Common myeloid progenitor, CD34-positive (primary cell): ENCODE measurements around the gene CEP85L.
A peak's percentile ranks its signal among the peaks of the same experiment; 100 is the strongest.

Experiments used
- CTCF ChIA-PET: fragments of 350-600 bp; sonication (Branson Sonifier 250); formaldehyde crosslinking; loops from one replicate; lab custom pipeline; 2021; ENCODE audit warnings: antibody characterized with exemption; lab: Charles Lee
- POLR2A ChIA-PET: fragments of 350-600 bp; sonication (Branson Sonifier 250); formaldehyde crosslinking; loops from one replicate; lab custom pipeline; 2021; ENCODE audit warnings: antibody characterized with exemption; lab: Charles Lee
- DNase-seq, 3 donors: peaks; one replicate each; pipeline versions ENCODE4 v3.0.0 to v3.0.0-alpha.2; 2013
- H3K27ac ChIP-seq, 2 experiments: 1 replicate in 1 of 2; 2 replicates in 1 of 2; pipeline ENCODE4 v1.7.0; 2013; ENCODE audit warnings: inconsistent platforms in 2 of 2, low read length in 2 of 2, mild to moderate bottlenecking in 2 of 2, low read depth in 1 of 2, moderate library complexity in 1 of 2; ENCODE audit not compliant: severe bottlenecking in 2 of 2, insufficient read depth in 1 of 2, poor library complexity in 1 of 2
- H3K27me3 ChIP-seq, 5 experiments: replicated peaks in 2 of 5; 1 replicate in 3 of 5; 2 replicates in 2 of 5; pipeline versions ENCODE4 v1.6.1 to v1.7.0; 2013; ENCODE audit warnings: low read length in 4 of 5, mild to moderate bottlenecking in 2 of 5, moderate library complexity in 2 of 5, inconsistent platforms in 1 of 5; ENCODE audit not compliant: insufficient read depth in 5 of 5, control insufficient read depth in 4 of 5
- H3K36me3 ChIP-seq, 4 experiments: 1 replicate in 2 of 4; 2 replicates in 2 of 4; pipeline versions ENCODE4 v1.6.1 to v1.7.0; 2013; ENCODE audit warnings: low read length in 3 of 4, control low read depth in 1 of 4, mild to moderate bottlenecking in 1 of 4; ENCODE audit not compliant: control insufficient read depth in 4 of 4, insufficient read depth in 4 of 4
- H3K4me1 ChIP-seq, 4 experiments: 1 replicate in 3 of 4; 2 replicates in 1 of 4; pipeline versions ENCODE4 v1.6.1 to v1.7.1; 2013; ENCODE audit warnings: low read length in 3 of 4, mild to moderate bottlenecking in 3 of 4, control low read depth in 1 of 4, inconsistent platforms in 1 of 4, moderate library complexity in 1 of 4; ENCODE audit not compliant: control insufficient read depth in 4 of 4, insufficient read depth in 4 of 4; ENCODE audit errors: control extremely low read depth in 1 of 4
- H3K4me3 ChIP-seq, 7 experiments: 1 replicate in 4 of 7; 2 replicates in 3 of 7; pipeline versions ENCODE4 v1.5.1 to v1.7.0; 2013; ENCODE audit warnings: mild to moderate bottlenecking in 7 of 7, low read length in 6 of 7, moderate library complexity in 6 of 7, inconsistent platforms in 2 of 7, low read depth in 2 of 7, control low read depth in 1 of 7; ENCODE audit not compliant: insufficient read depth in 4 of 7, control insufficient read depth in 1 of 7; ENCODE audit errors: extremely low read depth in 1 of 7
- H3K9me3 ChIP-seq, 5 experiments: 1 replicate in 4 of 5; 2 replicates in 1 of 5; pipeline versions ENCODE4 v1.6.1 to v1.7.1; 2013; ENCODE audit warnings: low read length in 4 of 5, mild to moderate bottlenecking in 2 of 5, inconsistent platforms in 1 of 5, low read depth in 1 of 5, moderate library complexity in 1 of 5; ENCODE audit not compliant: control insufficient read depth in 4 of 5, insufficient read depth in 2 of 5; ENCODE audit errors: control extremely low read depth in 1 of 5
- WGBS: methylation state at CpG from one replicate; pipeline ENCODE4 v1.1.5; 2013; ENCODE audit not compliant: insufficient coverage; 5-methylcytosine and 5-hydroxymethylcytosine counted together

CEP85L gene

DNA sequence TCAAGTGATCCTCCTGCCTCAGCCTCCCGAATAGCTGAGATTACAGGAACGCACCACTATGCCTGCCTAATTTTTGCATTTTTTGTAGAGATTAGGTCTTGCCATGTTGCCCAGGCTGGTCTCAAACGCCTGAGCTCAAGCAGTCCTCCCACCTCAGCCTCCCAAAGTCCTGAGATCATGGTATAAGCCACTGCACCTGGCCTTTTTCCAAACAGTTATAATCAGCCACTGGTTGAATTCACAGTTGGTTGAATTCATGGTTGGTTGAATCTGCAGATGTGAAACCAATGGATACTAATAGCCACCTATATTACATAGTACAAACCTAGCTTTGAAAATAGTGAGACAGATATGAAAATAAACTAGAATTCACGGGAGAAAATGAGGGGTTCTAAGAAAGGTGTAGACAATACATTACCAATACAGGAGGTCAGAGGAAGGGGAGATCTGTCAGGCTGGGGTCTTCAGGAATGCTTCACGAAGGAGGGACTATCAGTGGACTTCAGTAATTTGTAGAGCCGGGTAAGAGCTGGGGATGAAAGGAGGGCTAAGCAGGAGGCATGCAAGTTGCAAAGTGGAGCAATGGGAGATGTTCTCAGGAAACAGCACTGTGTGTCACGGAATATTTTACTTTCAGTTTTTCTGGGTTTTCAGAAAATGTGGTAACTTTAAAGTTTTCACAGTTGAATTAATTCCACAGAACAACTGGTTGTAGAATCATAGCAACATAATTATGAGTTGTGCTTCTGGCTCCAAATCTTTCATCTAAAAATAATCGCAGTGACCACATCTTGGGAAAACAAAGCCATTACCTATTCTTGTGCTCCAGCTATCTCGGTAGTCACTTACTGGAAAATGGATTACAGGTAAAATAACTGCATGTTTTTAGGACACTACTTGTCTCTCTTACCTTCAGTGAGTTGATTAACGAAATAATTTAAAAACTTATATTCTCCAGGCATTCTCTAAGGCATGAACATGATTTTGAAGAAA, 12.9 kb upstream of the CEP85L start:
- peaks cover 0 to 9% (median 0%) of the 10 kb centered on the region in 4 experiments for H3K4me1 ChIP-seq
- DNase-seq: no peak
- 94% methylated on average over 7 of the region's 10 CpGs for WGBS
- H3K9me3 ChIP-seq: no peaks in the 10 kb centered on the region
- peak overlapping the region in 3 of 7 experiments; percentile 14 to 40 (median 21) for H3K4me3 ChIP-seq
- peaks cover 0 to 5% (median 0%) of the 10 kb centered on the region in 4 experiments for H3K36me3 ChIP-seq
- ChIA-PET CTCF (no interaction called here), POLR2A (no interaction called here)
- no peaks in the 10 kb centered on the region for H3K27me3 ChIP-seq
- no peak overlapping the region for H3K27ac ChIP-seq

- H3K27ac ChIP-seq: no peak overlapping the region
- ChIA-PET POLR2A (no interaction called here), CTCF (no interaction called here)
- no peak overlapping the region for H3K4me3 ChIP-seq
- H3K9me3 ChIP-seq: no peaks in the 10 kb centered on the region
- H3K4me1 ChIP-seq: peaks cover 0 to 6% (median 2%) of the 10 kb centered on the region in 4 experiments
- peaks cover 0 to 5% (median 0%) of the 10 kb centered on the region in 4 experiments for H3K36me3 ChIP-seq
- WGBS: 100% methylated on average over 2 of the region's 3 CpGs
- H3K27me3 ChIP-seq: no peaks in the 10 kb centered on the region
- no peak for DNase-seq
Observed at GRCh38 chr6:118661831-118662230, 10.4 kb upstream of the CEP85L start.

GRCh38 chr6:118660218-118660569, 8.8 kb upstream of the CEP85L start:
- DNase-seq: peak; percentile 25 to 47 (median 42)
- H3K36me3 ChIP-seq: peaks cover 0 to 5% (median 0%) of the 10 kb centered on the region in 4 experiments
- no peaks in the 10 kb centered on the region for H3K9me3 ChIP-seq
- no peak overlapping the region for H3K27ac ChIP-seq
- ChIA-PET POLR2A (no interaction called here), CTCF (no interaction called here)
- no peaks in the 10 kb centered on the region for H3K27me3 ChIP-seq
- H3K4me1 ChIP-seq: peaks cover 0 to 12% (median 2%) of the 10 kb centered on the region in 4 experiments
- H3K4me3 ChIP-seq: no peak overlapping the region

DNA sequence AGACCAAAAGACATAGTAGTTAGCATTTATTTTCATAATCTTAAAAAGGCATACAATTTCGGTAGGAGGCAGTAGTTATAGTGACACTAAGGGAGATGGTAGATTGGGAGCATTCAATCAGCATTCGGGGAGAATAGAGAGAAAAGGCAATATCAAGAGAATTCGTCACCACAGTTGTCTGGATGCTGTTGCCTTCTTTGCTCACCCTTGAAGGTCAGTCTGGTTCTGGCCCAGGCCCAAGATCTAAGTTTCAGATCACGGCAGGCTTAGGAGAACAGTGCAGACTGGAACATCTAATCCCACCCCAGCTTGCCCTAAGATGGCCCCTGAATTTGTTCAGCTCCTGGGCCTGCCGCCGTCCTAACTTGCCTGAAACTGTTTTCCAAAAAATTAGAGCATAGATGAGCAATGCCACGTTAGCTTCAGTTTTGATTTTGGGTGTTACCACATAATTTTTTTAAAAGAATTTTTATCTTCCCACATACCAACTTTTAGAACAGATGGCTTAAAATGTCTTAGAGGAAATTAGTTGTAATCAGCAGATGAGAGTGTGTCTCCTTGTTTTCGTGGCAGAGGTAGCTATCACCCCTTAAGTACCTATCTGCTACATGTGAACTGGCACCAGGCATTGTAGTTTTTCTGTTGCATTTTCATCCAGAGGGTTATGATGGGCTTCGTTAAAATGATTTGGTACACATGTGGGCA, 8.3 kb upstream of the CEP85L start:
- H3K27ac ChIP-seq: no peak overlapping the region
- ChIA-PET CTCF (no interaction called here), POLR2A (interaction anchor here (0.8 kb wide), 1 partner anchor 9 kb away, joined by 3 read pairs; no protein-coding TSS in a partner anchor)
- peaks cover 0 to 5% (median 0%) of the 10 kb centered on the region in 4 experiments for H3K36me3 ChIP-seq
- peaks cover 0 to 12% (median 2%) of the 10 kb centered on the region in 4 experiments for H3K4me1 ChIP-seq
- no peak overlapping the region for H3K4me3 ChIP-seq
- H3K9me3 ChIP-seq: no peaks in the 10 kb centered on the region
- DNase-seq: peak in 1 of 3 donors; percentile 16
- H3K27me3 ChIP-seq: no peaks in the 10 kb centered on the region
- WGBS: 83% methylated on average over 7 of the region's 9 CpGs

DNA sequence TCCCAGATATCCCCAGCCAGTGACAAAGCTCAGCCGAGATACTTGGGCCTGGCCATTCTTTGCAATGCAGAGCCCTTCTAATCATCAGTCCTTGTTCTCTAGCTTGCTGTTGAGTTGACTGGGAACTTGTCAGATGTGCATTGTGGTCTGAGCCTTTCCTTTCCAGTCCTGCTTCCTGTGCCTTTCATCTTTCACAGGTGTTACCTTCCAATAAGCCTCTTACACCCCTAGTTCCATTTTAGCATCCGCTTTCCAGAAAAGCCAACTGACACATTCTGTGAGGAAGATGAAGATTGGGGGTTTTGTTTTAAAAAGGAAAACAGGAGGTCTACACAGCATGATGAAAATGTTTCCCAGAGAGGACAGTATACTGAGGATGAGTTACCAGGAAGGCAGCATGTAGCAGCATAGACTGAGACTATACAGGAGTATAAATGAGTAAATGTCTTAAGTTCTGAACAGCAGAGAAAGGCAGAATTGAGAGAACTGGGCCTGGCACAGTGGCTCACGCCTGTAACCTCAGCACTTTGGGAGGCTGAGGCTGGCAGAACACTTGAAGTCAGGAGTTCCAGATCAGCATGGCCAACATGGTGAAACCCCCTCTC, 5.6 kb upstream of the CEP85L start:
- Histone ChIP-seq H3K36me3 (peaks cover 0 to 4% (median 0%) of the 10 kb centered on the region in 4 experiments), H3K27ac (no peak overlapping the region), H3K9me3 (no peaks in the 10 kb centered on the region), H3K27me3 (no peaks in the 10 kb centered on the region), H3K4me1 (peaks cover 2 to 15% (median 5%) of the 10 kb centered on the region in 4 experiments), H3K4me3 (no peak overlapping the region)
- POLR2A ChIA-PET: no interaction called here
- CTCF ChIA-PET: no interaction called here
- DNase-seq: no peak
- 100% methylated on average over 2 of the region's 3 CpGs for WGBS

DNA sequence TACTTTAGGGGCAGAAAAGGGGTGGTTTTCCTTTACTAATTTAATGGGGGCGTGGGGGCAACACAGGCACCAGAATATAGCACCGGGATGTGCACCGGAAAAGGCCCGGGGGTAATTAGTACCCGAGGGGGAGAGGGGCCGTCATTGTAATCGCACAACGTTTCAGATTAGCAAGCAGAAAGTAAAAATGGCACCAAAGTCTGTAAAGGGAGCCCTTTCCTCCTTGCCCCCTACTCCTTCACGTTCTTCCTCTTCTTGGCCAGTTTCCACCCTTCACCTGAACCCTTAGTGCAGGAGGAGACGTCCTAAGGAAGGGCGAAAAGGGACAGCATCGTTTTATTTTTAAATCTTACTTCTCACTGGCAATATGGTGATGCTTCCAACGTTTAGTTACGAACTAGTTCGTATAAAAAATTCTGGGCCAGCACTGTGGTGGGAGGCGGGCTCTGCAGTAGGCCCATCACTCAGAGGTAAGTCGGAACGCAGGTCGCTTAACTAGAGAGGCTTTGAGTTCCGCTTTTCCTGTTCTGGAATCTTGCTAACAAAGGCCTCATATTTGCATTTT, 742 bp upstream of the CEP85L start:
- ChIA-PET CTCF (no interaction called here), POLR2A (no interaction called here)
- no peak for DNase-seq
- H3K4me3 ChIP-seq: peak overlapping the region; percentile 72 to 91 (median 85)
- H3K4me1 ChIP-seq: peaks cover 10 to 33% (median 17%) of the 10 kb centered on the region in 4 experiments
- 46% methylated on average over 11 of the region's 20 CpGs for WGBS
- no peaks in the 10 kb centered on the region for H3K36me3 ChIP-seq
- H3K27ac ChIP-seq: peak overlapping the region; percentile 25 to 68
- H3K9me3 ChIP-seq: no peaks in the 10 kb centered on the region
- no peaks in the 10 kb centered on the region for H3K27me3 ChIP-seq
